GM19099 (cell line): ENCODE results near the gene TLCD3A.

Source experiments
- POLR2A ChIP-seq: IDR thresholded peaks from 3 replicates; pipeline ENCODE4 v1.6.1; 2011; ENCODE audit warnings: low read depth; ENCODE audit not compliant: insufficient read length; ENCODE audit errors: extremely low read depth

TLCD3A gene

DNA sequence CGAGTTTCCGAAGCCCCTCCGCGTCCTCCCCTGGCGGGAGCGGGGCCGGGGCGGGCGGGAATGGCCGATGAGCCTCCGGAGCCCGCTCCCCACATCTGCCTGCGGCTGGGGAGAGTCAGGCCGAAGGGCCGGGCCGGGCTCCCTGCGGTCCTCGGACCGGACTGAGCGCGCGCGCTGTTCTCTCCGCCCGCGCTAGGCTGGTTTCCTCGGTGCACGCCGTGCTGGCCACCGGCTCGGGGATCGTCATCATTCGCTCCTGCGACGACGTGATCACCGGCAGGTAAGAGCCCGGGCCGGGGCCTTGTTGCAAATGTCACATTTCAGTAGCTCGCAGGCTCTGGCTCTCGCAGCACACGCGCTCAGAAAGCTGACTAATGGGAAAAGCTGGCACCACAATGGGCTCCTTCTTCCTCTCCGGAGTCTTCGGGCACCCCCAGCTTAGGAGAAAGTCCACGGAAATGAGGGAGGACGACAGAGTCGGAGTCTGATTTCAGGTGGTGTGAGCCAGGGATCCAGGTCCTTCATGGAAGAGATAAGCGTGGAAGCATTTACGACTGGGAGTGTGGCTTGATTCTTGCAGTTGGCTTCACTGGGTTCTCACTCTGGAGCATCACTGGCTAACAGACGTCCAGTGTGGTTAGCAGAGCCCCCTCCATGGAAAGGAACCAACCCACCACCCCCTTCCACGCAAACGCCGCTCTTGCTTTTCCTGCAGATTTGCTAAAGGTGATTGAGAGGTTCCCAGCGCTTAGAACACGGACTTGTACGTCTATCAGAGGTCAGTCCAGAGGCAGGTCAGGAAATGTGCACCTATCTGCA, 715 bp downstream of the TLCD3A start:
- no peak for TF ChIP-seq POLR2A

DNA sequence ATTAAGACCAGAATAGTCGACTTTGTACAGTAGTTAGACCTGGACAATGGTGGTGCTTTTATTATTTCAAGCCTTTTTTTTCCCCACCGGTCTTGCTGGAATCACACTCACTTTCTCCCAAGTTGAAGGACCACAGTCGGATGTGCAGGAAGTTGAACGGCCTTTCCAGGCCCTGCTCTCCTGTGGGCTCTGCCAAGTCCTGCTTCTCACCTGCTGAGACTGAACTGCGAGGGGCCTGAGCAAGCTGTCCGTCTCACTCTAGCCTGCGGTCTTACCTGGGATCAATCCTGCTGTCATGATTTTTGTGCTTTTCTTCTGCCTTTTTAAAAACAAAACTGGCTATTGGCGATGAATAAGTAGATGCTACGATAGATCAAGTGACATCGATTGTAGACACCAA, 1.3 kb downstream of the TLCD3A start:
- TF ChIP-seq POLR2A = no peak

DNA sequence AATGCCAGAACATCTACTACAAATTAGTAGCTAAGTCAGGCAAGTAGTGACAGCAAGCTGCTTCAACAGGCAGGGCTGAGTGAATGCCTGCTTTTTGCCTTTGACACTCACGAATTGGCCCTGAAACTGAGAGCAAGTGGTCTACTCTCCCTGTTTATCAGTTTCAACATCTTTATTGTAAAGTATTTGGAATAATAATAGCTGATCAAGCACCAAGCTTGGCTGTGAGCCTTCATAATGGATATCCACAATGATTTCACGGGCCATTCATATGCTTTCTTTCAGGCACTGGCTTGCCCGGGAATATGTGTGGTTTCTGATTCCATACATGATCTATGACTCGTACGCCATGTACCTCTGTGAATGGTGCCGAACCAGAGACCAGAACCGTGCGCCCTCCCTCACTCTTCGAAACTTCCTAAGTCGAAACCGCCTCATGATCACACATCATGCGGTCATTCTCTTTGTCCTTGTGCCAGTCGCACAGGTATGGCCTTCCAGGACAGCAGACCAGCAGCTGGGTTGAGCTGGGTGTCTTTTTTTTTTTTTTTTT, 5.2 kb downstream of the TLCD3A start:
- TF ChIP-seq POLR2A = no peak

DNA sequence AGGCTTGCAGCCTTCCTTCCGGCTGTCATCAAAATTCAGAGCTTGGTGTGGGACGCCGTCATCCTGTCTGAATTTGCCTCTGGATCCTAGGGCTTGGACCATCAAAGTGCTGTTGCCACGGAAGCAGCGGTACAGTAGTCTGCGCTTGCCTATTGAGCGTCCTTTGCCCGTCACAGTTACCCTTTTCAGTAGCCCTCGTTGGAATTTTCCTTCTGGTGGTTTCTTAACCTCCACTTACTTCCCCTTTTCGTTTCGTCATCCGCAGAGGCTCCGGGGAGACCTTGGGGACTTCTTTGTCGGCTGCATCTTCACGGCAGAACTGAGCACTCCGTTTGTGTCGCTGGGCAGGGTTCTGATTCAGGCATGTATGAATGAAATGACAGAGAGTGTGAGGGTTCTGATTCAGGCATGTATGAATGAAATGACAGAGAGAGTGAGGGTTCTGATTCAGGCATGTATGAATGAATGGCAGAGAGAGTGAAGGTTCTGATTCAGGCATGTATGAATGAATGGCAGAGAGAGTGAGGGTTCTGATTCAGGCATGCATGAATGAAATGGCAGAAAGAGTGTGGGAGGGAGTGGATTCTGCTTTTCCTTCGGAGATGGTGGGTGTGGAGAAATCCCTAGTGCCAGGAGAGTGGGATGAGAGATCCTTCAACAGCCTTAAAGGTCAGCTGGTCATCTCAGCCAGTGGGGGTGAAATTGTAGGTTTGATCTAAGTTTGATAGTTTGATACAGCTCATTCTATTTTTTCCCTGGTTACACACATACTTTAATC, 8.0 kb downstream of the TLCD3A start:
- peak; percentile 30 for TF ChIP-seq POLR2A

DNA sequence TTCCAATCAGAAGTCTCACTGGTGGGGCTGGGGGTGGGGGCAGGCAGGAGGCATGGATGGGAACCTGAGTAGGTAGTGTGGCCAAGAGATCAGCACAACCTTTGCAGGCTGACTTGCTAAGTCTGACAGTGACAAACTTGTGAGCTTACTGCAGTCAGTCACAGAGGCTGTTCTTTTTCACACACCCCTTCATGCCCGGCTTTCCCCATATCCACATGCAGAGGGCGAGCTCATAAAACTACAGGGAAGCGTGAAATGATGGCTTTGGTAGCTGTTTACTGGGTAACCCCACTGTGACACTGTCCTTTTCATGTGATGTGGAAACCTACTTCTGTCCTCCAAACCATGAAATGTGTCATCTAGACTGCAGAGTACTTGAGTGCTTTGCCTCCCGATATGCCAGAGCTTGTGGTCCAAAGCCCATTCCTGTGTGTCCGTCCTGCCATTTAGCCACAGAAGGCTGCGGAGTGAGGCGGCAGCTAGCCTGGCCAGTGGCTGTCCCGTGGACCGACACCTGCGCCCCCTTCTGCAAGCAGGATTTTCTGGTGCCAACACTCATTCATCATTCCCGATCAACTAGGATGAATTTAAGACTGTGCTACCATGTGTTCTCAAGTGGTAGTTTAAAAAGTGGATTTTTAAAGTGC, 9.9 kb downstream of the TLCD3A start:
- no peak for TF ChIP-seq POLR2A

DNA sequence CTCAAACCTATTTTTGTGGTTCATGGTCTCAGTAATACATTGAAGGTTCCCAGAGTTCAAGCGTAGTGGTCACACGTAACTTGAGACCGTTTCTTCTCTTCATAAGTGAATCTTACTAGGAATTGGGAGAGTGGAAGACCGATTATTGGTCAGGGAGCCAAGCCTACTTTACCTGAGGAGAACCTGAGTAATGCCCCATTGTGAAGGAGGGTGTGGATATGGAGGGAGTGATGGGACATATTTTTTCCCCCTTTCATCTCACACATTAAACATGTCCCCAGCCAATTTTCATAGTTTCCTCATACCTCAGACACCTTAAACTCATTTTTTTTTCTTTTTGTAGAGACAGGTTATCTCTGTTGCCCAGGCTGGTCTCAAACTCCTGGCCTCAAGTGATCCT, 10.7 kb downstream of the TLCD3A start:
- TF ChIP-seq POLR2A = no peak

DNA sequence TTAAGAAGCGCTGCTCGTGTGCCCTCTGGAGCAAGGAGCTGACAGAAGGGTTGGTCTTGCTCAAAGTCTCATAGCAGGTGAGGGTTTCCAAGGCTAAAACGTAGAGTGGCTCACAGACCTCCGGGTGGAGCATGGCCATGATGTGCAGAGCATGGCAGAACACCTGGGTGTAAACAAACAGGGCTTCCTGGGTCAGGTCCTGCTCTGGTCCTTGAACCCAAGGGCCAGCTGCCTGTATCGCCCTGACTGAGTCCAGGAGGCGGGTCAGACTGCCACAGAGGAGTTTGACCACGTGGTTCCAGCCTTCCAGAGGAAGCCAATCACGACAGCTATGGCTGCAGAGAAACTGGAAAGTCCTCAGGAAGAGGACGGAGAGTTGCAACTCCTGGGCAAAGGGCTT, 12.5 kb downstream of the TLCD3A start:
- no peak for TF ChIP-seq POLR2A

DNA sequence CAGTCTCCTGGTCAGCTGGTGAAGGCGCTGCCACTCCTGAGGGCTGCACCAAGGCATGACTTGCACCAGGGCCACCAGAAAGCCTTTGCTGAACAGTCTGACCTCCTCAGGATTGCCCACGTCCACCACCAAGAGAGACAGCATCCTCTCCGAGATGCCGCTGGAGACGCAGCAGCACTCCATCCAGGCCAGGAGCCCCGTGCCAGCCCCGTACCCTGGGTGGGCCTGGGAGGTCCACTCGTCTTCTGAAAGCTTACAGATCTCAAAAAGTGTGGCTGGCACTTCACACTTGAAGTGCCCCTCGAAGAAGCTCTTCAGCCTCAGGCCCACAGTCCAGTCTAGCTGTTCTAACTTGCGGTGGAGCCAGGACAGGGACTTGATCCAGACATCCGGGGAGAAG, 13.0 kb downstream of the TLCD3A start:
- no peak for TF ChIP-seq POLR2A

DNA sequence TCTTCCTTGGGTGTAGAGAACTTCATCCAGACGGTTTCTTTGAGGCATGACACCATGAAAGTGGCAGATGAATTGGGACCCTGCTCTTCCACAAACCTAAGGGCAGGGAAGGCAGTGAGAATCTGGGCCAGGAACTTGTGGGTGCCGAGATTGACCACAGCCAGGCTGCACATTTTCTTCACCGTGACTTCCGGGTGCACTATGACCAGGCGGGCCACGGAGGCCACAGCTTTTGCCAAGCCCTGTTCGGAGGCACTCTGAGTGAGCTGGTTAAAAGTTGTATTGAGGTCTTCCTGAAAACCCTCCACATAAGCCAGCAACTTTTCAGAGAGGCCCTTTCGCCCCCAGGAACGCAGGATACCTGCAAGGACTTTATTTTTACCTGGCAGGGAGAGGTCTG, 13.8 kb downstream of the TLCD3A start:
- no peak for TF ChIP-seq POLR2A

DNA sequence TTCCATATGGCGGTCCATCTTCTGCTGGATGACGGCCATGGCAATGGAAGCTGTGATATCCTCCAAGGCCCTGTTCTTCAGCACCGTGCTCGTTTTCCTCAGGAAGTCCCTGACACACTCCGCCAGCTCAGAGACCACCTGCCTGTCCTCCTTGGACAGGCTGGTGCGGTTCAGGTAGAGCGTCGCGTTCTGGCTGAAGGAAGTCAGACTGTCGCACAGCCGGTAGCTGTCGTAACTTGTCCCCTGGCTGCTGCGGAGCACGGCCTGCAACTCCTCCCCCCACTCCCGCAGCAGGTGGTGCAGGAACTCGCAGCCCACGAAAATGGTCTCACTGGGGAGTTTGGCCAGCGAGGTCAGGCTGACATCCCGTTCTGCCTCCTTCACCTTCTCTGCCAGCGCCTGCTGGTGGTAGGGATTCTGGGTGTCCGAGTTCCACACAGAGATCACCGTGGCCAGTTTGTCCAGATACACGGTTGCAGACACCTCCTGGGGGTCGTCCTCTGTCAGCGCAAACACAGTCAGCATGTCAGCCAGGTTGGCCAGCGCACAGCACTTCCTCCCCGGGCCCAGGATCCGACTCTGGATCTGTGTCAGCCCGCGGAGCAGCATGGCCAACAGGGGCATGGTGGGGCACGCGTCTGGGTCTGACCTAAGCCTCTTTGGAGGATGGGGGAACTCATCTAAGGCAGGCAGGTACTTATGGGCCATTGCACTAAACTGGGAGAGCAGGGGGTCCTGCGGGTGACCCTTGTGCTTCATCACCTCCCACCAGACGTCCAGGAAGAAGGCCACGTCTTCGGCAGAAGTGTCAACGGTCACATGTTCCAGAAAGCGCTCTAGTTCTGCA, 14.6 kb downstream of the TLCD3A start:
- TF ChIP-seq POLR2A = no peak

DNA sequence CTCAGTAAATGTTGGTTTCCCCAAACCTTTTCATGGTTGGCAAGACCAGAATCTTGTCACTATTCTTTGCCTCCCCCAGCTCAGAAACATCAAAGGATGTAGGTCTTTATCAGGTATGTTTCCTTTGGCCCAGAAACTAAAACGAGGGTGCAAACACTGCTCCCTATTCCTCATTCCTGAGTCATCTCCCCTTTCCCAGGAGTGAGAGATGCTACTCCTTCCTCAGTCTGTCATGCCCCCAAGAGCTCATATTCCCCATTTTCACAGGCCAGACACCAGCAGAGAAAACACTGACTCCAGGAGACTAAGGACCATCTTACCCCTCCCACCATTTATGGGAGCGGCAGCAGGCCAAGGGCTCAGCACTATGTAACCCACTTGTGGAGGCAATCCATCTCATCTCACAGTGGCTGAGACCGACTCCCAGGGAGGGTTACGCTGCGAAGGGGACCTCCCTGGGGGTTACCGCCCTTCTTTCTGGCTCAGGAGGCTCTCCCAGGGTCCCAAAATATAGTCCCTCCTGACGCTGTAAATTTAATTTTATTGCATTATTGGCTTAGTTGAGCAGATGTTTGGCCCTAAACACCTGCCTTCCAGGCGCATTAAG, 18.1 kb downstream of the TLCD3A start:
- TF ChIP-seq POLR2A = no peak

DNA sequence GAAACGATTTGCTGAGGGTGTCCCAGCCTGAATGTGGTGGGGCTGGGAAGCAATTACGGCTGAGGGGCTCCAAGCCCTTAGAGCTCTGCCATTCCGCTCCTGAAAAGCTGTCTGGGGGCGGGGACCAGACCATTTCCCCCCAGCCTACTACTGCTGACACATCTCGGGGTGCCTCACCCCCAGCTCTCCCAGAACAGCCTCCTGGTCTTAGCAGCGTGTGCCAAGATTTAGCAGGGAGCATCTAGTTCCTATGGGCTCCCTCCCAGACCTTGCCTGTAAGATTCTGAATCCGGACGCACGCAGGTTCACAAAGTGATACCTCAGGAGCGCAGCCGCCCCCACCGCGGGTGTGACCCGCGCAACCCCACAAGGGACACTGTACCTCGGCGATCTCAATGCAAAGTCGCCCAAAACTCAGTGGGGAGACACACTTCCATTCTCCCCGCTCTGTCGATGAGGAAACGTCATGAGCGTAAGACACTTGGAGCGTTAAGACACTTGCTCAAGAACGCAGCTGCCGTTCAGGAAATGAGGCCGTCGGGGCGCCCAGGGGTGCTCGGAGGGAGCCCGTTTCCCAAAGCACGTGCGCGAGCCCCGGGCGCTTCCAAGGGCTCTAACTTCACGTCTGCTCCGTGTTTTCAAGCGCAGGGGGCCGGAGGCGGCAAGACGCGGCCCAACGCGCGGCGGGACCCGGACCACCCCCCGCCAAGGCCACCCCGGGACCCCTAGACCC, 19.0 kb downstream of the TLCD3A start:
- TF ChIP-seq POLR2A = no peak

DNA sequence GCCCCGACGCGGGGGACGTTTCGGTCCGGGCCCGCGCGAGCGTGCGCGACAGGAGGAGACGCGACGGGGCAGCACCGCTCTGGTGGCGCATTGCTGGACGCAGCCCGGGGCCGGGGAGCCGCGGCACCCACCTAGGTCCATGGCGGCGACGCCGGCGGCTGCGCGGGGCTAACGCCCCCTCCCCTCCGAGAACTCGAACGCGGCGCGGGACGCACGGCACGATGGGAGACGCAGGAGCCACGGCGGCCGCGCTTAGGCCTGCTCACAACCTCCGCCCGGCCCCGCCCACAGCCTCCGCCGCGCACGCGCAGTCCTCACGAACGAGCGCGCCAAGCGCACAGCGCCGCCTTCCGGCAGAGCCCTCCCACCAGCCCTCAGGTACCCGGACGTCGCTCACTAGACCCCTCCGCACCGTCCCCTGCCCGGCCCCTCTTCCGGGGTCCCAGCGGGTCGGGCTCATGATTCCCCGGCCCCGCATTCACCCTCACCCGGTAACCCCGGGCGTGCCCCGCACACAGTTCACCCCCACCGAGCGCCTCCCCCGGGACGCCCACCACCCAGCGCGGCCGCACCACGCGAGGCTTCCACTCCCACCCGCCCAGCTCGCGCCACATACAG, 19.7 kb downstream of the TLCD3A start, which contains the start of gene GEMIN4:
Gene GEMIN4 (minus strand): TSS at position 263 of the 618 bp plus-strand sequence. CDS start 122 bp downstream, at position 141.
- peak; percentile 92 for TF ChIP-seq POLR2A
